Activated T-cell treated with anti-CD3 and anti-CD28 coated beads for 24 hours (primary cell): ENCODE measurements around the gene ERVW-1.
"Not testable (repeated sequence)": the region's sequence is repeated elsewhere in the genome, so short reads cannot be mapped to it uniquely, and the experiment has no call there.

Source experiments
- DNase-seq: peaks from one replicate; pipeline ENCODE4 v3.0.0-alpha.2; 2020; ENCODE audit warnings: low read depth

ERVW-1 gene, protein sequence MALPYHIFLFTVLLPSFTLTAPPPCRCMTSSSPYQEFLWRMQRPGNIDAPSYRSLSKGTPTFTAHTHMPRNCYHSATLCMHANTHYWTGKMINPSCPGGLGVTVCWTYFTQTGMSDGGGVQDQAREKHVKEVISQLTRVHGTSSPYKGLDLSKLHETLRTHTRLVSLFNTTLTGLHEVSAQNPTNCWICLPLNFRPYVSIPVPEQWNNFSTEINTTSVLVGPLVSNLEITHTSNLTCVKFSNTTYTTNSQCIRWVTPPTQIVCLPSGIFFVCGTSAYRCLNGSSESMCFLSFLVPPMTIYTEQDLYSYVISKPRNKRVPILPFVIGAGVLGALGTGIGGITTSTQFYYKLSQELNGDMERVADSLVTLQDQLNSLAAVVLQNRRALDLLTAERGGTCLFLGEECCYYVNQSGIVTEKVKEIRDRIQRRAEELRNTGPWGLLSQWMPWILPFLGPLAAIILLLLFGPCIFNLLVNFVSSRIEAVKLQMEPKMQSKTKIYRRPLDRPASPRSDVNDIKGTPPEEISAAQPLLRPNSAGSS

GRCh38 chr7:92477681-92478080 lies at the start of gene ERVW-1:
TSS of gene ERVW-1 (minus strand) at chr7:92477946. CDS start at chr7:92470381, 7,565 bp downstream.
- not testable (repeated sequence) for DNase-seq

DNA sequence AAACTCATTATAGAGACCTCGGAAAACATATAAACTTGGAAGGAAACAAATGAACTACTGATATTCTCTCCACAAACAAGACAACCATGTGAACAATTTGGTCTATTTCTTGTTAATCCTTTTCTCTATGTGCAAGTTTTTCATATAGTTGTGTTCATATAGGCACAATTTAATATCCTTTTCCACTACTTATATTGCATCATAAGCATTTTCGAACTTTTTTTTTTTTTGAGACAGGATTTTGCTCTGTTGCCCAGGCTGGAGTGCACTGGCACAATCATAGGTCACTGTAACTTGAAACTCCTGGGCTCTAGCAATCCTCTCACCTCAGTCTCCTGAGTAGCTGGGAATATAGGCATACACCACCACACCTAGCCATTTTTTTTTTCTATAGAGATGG lies 45.4 kb upstream of the ERVW-1 start:
- no peak for DNase-seq

DNA sequence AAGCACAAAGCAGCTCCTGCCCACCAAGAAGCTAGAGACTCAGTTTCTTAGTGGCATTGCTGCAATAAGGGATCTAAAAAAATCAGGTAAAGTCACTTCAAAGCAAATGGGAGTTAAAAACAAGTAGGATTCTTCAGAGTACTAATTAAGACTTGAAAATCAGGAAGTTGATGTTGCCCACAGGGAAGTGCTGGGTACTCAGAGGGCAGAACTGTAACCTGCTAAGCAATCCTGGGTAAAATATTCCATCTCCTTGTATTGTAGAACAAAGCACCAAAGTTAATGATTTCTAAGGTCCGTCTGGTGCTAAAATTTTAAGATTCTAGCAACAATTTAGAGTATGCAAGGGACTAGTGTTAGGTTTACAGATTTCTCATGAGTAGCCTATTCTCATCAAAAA lies 42.3 kb upstream of the ERVW-1 start:
- no peak for DNase-seq

GRCh38 chr7:92517631-92518030 lies 39.9 kb upstream of the ERVW-1 start:
- no peak for DNase-seq

- no peak for DNase-seq
Measured at GRCh38 chr7:92513167-92513902, 35.6 kb upstream of the ERVW-1 start.

GRCh38 chr7:92508946-92509345 lies 31.2 kb upstream of the ERVW-1 start:
- no peak for DNase-seq

DNA sequence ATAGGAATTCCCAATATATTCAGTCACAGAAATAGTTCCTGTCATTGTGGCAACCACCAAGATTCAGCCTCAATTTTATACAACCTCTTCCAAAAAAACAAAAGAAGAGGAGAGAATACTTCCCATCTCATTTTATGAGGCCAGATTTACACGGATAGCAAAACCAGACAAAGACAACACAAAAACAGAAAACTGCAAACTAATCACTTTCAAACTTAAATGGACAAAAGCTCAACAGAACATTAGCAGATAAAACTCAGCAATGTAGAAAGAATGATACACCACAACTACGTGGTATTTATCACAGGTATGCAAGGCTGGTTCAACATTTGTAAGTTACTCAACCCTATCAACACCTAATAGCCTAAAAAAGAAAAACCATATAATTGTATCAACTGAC lies 28.6 kb upstream of the ERVW-1 start:
- DNase-seq, result no peak

- DNase-seq, result no peak
Measured at GRCh38 chr7:92504563-92504962, 26.8 kb upstream of the ERVW-1 start.

DNA sequence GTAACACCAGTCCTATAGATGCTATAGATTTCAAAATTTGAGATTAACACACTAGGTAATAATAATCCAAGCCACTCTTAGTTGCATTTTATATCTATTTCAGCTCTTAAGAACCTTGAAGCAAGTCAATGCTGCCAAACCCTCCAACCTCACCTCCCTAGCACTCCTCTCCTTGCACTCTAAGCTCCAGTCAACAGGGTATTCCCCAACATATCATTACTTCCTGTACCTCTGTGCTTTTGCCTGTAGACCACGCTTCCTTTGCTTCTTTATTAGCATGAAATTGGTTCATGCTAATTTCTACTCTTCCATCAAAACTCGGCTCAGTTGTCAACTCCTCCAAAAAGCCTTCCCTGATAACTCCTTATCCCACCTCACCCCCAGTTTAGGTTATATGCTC lies 26.0 kb upstream of the ERVW-1 start:
- no peak for DNase-seq

GRCh38 chr7:92498557-92498956 lies 20.8 kb upstream of the ERVW-1 start:
- no peak for DNase-seq

DNA sequence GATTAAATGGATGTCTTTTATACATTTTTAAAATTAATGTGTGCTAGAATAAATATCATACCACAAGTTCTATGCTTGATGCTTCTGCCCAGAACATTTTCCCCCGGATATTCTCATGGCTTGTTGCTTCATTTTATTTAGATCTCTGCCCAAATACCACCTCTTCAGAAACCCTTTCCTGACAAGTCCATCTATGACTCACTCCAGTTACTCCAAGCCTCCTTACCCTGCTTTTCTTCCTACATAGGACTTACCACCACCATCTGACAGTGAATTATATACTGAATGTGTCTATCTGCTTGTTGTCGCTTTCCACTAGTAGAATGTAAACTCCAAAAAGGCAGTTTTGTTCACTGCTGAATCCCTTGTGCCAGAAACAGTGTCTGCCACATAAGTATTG lies 19.1 kb upstream of the ERVW-1 start:
- no peak for DNase-seq

GRCh38 chr7:92489634-92490033 lies 11.9 kb upstream of the ERVW-1 start:
- DNase-seq, result no peak

DNA sequence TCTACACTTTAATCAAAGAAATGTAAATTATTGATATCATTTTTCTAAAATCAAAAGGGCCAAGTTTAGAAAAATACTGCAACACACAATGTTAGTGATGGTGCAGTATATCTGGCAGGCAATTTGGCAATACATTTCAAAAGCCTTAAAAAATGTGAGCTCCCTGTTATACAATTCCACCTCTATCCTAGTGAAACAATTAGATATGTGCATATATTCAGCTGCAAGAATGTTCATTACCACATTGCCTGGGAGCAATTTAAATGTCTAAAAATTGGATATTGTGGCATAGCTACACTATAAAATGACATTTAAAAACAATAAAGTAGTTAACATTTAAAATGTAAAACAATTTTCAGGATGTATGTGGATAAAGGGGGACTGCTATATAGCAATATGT lies 10.1 kb upstream of the ERVW-1 start:
- no peak for DNase-seq

- DNase-seq, result no peak
Measured at GRCh38 chr7:92485974-92486373, 8.2 kb upstream of the ERVW-1 start.

DNA sequence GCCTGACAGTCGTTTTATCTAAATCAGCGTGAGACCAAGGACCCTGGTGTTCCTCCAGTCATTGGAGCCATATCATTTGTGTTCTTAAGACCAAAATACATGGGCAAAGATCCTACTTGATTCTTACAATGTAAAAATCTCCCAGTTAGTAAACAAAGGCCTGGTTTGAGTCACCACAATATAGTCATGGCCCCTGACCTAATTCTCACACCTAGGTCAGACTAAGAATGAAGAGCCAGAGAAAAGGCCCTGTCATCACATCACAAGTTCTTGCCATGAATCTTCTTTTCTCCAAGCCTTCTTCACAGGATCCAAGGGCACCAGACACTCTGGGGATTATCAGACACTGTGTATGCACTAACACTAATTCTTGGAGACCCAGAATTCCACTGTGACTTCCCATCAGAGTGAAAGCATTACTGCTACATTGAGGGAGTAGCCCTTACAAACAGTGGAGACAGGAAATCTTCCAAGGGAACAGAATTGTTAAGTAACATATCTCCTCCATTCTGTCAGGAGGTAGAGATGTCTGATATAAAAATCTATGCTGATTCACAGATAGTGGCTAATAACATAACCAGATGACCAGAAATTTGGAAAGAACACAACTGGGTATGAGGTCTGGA lies 7.6 kb upstream of the ERVW-1 start:
- DNase-seq, result no peak

- not testable (repeated sequence) for DNase-seq
Measured at GRCh38 chr7:92484226-92484625, 6.5 kb upstream of the ERVW-1 start.

GRCh38 chr7:92483624-92484023 lies 5.9 kb upstream of the ERVW-1 start:
- not testable (repeated sequence) for DNase-seq

- DNase-seq, result not testable (repeated sequence)
Measured at GRCh38 chr7:92479146-92479545, 1.4 kb upstream of the ERVW-1 start.

- no peak for DNase-seq
Measured at GRCh38 chr7:92478711-92479110, 965 bp upstream of the ERVW-1 start.

DNA sequence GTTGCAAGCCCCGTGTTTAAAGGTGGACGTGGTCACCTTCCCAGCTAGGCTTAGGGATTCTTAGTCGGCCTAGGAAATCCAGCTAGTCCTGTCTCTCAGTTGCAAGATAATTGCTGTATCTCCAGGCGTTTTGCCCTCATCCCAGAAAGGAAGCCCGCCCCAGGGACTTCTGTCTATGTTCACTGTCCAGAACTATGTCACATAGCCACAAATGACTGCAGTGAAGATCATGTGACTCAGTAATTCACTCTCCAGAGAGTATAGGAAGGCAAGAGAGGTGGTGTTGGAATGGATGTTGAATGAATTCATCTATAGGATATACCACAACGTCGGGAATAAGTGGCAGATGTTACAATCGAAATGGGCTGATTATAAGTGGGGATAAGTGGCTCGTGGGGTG lies 349 bp upstream of the ERVW-1 start:
- DNase-seq, result no peak

DNA sequence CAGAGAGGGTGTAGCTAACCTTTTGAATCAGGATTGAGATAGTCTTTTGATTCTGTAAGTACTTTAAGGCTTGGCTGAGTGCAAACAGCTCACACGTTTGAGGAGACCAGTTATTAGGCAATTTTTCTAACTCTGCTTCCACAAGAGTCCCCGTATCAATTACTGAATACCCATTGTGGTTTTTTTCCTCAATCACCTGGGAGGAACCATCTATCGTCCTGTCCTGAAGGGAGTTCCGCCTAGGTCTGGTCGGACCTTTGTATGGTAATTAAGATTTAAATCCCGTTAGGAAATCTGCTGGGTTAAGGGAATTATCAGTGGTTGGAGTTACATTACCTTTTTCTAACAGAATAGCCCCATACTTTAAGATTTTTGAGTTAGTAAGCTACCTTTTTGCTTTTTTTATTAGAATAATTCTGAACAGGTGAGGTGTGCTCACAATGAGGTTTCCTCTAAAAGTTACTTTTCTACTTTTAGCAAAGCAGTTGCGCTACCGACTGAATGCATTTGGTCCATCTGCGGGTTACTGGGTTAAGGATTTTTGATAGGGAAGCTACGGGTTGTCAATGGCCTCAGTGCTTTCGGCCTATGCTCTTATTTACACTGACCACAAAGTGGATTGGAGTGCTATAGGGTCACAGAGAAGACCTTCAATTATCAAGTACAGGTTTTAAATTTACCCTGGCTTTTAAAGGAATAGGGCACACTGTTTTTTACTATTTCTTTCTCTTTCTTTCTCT lies 1.7 kb downstream of the ERVW-1 start:
- DNase-seq, result not testable (repeated sequence)

- DNase-seq, result not testable (repeated sequence)
Measured at GRCh38 chr7:92475261-92475770, 2.4 kb downstream of the ERVW-1 start.
